OCI-LY7 (cell line): ENCODE measurements around the gene CDH22.

Experiments used
- CTCF ChIP-seq: fragments of 200-600 bp; sonication (generic); conservative IDR thresholded peaks from 2 replicates; pipeline ENCODE4 v1.5.1; 2014; ENCODE audit warnings: mild to moderate bottlenecking, antibody characterized with exemption, low read length, moderate library complexity, mixed read lengths
- EZH2phosphoT487 ChIP-seq: fragments of 200-600 bp; sonication (generic); IDR thresholded peaks from 2 replicates; pipeline ENCODE4 v1.6.1; 2018; ENCODE audit warnings: low read depth, borderline replicate concordance, mild to moderate bottlenecking, mixed run types, antibody characterized with exemption, low read length, moderate library complexity, mixed read lengths

- TF ChIP-seq CTCF (no peak), EZH2phosphoT487 (no peak)
These were observed 174.2 kb downstream of the CDH22 start for GRCh38 chr20:46133886-46134654.
